Hepatocyte (in vitro differentiated cells): Measurements from ENCODE around the gene ABCA3. TPM values are rescaled to one million over a fixed set of nuclear protein-coding genes. Genes with fewer than 3 reads are reported as not detected.
"Not testable (repeated sequence)": the region's sequence is repeated elsewhere in the genome, so short reads cannot be mapped to it uniquely, and the experiment has no call there.

Source experiments
- DNase-seq: peaks from one replicate; pipeline ENCODE4 v3.0.0-alpha.2; 2016; ENCODE audit warnings: low spot score
- H2AFZ ChIP-seq: fragments of 200-600 bp; sonication (generic); 2 replicates; pipeline ENCODE4 v1.6.0; 2016; ENCODE audit warnings: antibody characterized with exemption, mild to moderate bottlenecking
- H3K27ac ChIP-seq: fragments of 200-600 bp; sonication (generic); 2 replicates; pipeline ENCODE4 v1.5.1; 2016; ENCODE audit warnings: mild to moderate bottlenecking
- H3K27me3 ChIP-seq: fragments of 200-600 bp; sonication (generic); 2 replicates; pipeline ENCODE4 v1.6.1; 2016
- H3K36me3 ChIP-seq: fragments of 200-600 bp; sonication (generic); replicated peaks from 2 replicates; pipeline ENCODE4 v1.5.1; 2016; ENCODE audit warnings: low read depth; ENCODE audit not compliant: insufficient read depth
- H3K4me1 ChIP-seq: fragments of 200-600 bp; sonication (generic); 2 replicates; pipeline ENCODE4 v1.5.1; 2016; ENCODE audit warnings: mild to moderate bottlenecking, moderate library complexity; ENCODE audit not compliant: insufficient read depth
- H3K4me2 ChIP-seq: fragments of 200-600 bp; sonication (generic); 2 replicates; pipeline ENCODE4 v1.6.0; 2016
- H3K4me3 ChIP-seq: fragments of 200-600 bp; sonication (generic); 2 replicates; pipeline ENCODE4 v1.5.1; 2016; ENCODE audit warnings: mild to moderate bottlenecking
- H3K79me2 ChIP-seq: fragments of 200-600 bp; sonication (generic); 2 replicates; pipeline ENCODE4 v1.6.0; 2017; ENCODE audit warnings: mild to moderate bottlenecking
- H3K9me2 ChIP-seq: fragments of 200-600 bp; sonication (generic); replicated peaks from 2 replicates; pipeline ENCODE4 v1.6.0; 2017; ENCODE audit warnings: mild to moderate bottlenecking; ENCODE audit not compliant: insufficient read depth
- H3K9me3 ChIP-seq: fragments of 200-600 bp; sonication (generic); 2 replicates; pipeline ENCODE4 v1.5.1; 2016; ENCODE audit warnings: low read depth, mild to moderate bottlenecking
- H4K20me1 ChIP-seq: fragments of 200-600 bp; sonication (generic); 2 replicates; pipeline ENCODE4 v1.6.0; 2016; ENCODE audit warnings: mild to moderate bottlenecking; ENCODE audit not compliant: insufficient read depth, poor library complexity, severe bottlenecking
- EZH2 ChIP-seq: fragments of 200-600 bp; sonication (generic); IDR thresholded peaks from 2 replicates; pipeline ENCODE4 v1.6.1; 2016; ENCODE audit warnings: antibody characterized with exemption, mild to moderate bottlenecking, borderline replicate concordance
- EZH2phosphoT487 ChIP-seq: fragments of 200-600 bp; sonication (generic); IDR thresholded peaks from one replicate; pipeline ENCODE4 v1.6.1; 2018; ENCODE audit warnings: antibody characterized with exemption, mild to moderate bottlenecking, low read depth, moderate library complexity; ENCODE audit not compliant: unreplicated experiment, severe bottlenecking
- WGBS: methylation state at CpG from one replicate; pipeline ENCODE4 v1.1.6; 2016; ENCODE audit warnings: low lambda C conversion rate; ENCODE audit errors: missing lambda C conversion rate; 5-methylcytosine and 5-hydroxymethylcytosine counted together
- polyA plus RNA-seq: library from polyadenylated mRNA; unstranded; fragments of >200 nt; fragmentation: Nextera tagmentation; extraction: Ambion mirVana; gene quantifications from 2 replicates; pipeline ENCODE4 v1.2.1, GENCODE V29; 2016
- total RNA-seq: library from RNA; depleted of rRNA; stranded (reverse); fragments of >200 nt; gene quantifications from 2 replicates; pipeline ENCODE4 v1.2.3, GENCODE V29; 2014
- TF ChIP-seq, protein P1 (sequence below): fragments of 200-600 bp; sonication (generic); IDR thresholded peaks from 2 replicates; pipeline ENCODE4 v1.5.1; 2016; ENCODE audit warnings: antibody characterized with exemption, mild to moderate bottlenecking; ENCODE audit not compliant: poor library complexity

The ABCA3 gene
- total and polyA plus RNA-seq, 2 experiments from 2014 or later: 0.94 to 1.8 TPM

DNA sequence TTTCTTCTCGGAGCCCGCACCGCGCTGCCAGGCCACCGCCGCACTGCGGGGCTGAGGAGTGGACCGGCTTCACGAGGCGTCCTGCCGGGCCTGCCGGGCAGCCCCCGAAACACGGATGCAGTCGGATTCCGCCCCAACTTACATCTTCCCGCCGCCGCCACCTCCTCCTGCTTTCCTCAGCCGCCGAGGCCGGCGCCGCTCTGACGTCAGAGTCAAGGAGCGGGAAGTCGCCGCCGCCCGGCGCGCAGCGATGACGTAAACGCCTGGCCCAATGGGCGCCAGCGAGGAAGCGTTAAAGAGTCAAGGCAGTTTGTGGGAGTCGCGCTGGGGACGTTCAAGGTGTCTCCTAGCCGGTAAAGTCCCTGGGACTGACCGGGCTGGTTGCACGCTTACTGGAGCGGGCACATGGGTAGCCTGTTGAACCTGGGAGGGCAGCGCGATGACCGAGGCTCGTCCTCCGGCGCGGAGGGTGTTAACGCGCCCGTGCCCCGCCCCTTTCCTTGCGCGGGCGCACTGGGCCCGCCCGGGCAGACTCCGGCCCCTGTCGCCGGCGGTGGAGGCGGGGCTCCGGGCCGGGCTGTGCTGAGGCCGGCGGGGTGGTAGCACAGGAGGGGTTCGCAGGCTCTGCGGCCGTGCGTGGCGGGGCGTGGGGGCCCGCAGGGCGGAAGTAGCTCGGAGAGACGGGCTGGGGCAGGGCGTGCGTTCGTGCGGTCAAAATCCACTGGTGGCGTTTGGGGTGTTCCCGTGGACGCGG is 72.4 kb downstream of the ABCA3 start, which contains the start of gene RNPS1:
Gene RNPS1 (minus strand): TSS at position 214 of the 754 bp plus-strand sequence. CDS start 3,483 bp downstream, outside the sequence.
- no peaks in the 10 kb centered on the region for H3K9me3 ChIP-seq
- no peaks in the 10 kb centered on the region for H3K36me3 ChIP-seq
- peak within 1 kb of the TSS; percentile 56 for H2AFZ ChIP-seq
- H4K20me1 ChIP-seq: peaks cover 54% of the 10 kb centered on the region
- peak within 1 kb of the TSS; percentile 96 for H3K4me2 ChIP-seq
- no peaks in the 10 kb centered on the region for H3K9me2 ChIP-seq
- WGBS: 2% methylated on average over 57 of the region's 88 CpGs
- peaks cover 15% of the 10 kb centered on the region for H3K4me1 ChIP-seq
- peak within 1 kb of the TSS; percentile 62 for H3K4me3 ChIP-seq
- H3K27me3 ChIP-seq: no peaks in the 10 kb centered on the region
- TF ChIP-seq EZH2phosphoT487: no peak
- TF ChIP-seq EZH2: no peak
- H3K79me2 ChIP-seq: peaks cover 64% of the 10 kb centered on the region
- peak; percentile 98 for DNase-seq
- peak within 1 kb of the TSS; percentile 98 for H3K27ac ChIP-seq

DNA sequence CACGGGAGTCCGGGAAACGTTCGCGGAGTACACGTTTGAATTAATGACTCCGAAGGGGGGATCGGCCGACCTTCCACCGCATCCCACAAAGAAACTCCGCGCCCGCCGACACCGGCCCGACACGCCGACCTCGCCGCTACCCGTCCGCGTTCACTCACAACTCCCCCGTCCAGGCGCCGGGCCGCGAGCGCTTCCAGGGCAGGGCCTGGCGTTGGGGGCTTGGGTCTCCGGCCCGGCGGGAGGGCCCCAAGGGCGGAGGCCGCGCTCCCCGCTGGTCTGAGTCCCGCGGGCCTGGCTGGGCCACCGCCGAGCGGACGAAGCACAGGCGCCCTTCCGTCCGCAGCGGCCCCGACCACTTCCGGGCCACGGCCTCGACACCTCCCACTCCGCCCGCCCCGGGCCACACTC is 73.0 kb downstream of the ABCA3 start:
- Histone ChIP-seq H3K4me2 (peak overlapping the region; percentile 96), H3K79me2 (peaks cover 70% of the 10 kb centered on the region), H3K4me3 (peak overlapping the region; percentile 62), H3K27ac (peak overlapping the region; percentile 98), H2AFZ (peak overlapping the region; percentile 56), H3K4me1 (peaks cover 15% of the 10 kb centered on the region), H4K20me1 (peaks cover 59% of the 10 kb centered on the region)
- not testable (repeated sequence) for H3K27me3 ChIP-seq, H3K36me3 ChIP-seq, DNase-seq, H3K9me3 ChIP-seq, H3K9me2 ChIP-seq
- 2% methylated on average over 33 of the region's 54 CpGs for WGBS

DNA sequence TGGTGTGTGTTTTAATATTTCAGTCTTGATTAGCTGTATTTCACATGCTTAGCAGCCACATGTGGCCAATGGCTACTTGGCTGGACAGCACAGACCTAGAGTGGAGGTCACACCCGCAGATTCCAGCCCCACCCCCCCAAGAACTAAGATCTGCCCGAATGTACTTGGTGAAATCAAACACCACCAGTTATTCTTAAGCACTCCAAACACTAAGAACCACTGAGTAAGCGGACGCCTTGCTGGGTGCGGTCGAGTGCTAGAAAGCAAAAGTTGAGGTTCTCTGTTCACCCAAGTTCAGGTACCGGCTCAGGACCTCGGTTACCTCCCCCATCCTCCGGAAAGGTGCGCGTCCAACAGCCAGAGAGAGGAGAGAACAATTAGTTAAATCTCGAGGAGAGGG is 73.6 kb downstream of the ABCA3 start:
- peak overlapping the region; percentile 98 for H3K27ac ChIP-seq
- not testable (repeated sequence) for H3K9me3 ChIP-seq

DNA sequence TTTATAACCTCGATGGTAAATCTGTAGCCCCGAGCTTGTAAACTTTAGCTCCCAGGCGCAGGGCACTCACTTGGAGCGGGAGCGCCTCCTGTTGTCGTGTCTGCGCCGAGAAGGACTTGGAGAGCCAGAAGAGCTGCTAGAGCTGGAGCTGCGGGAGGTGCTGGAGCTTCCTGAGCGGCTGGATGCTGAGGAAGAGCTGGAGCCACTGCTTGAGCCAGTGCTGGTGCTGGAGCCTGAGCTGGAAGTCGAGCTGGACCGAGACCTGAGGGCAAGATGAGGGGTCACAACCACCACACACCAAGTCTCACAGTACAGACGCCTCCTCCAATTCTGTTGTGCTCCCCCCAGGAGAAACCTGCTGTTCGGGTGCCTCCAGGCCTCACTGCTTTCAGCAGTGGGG is 77.5 kb downstream of the ABCA3 start:
- H3K4me3 ChIP-seq, H3K9me3 ChIP-seq, H3K4me2 ChIP-seq, DNase-seq, H3K27me3 ChIP-seq, H3K9me2 ChIP-seq, H3K27ac ChIP-seq, H3K4me1 ChIP-seq, H2AFZ ChIP-seq, H3K36me3 ChIP-seq: not testable (repeated sequence)
- peaks cover 67% of the 10 kb centered on the region for H4K20me1 ChIP-seq
- WGBS: 92% methylated on average over 14 of the region's 14 CpGs
- peaks cover 81% of the 10 kb centered on the region for H3K79me2 ChIP-seq

More for the DNA sequence above, 73.6 kb downstream of the ABCA3 start:
- WGBS: 2% methylated on average over 12 of the region's 12 CpGs
- Histone ChIP-seq H4K20me1 (peaks cover 66% of the 10 kb centered on the region), H3K4me2 (peak overlapping the region; percentile 96), H3K4me1 (peaks cover 15% of the 10 kb centered on the region), H3K4me3 (peak overlapping the region; percentile 62), H3K79me2 (peaks cover 76% of the 10 kb centered on the region)
- not testable (repeated sequence) for DNase-seq, H2AFZ ChIP-seq, H3K27me3 ChIP-seq, H3K9me2 ChIP-seq, H3K36me3 ChIP-seq

DNA sequence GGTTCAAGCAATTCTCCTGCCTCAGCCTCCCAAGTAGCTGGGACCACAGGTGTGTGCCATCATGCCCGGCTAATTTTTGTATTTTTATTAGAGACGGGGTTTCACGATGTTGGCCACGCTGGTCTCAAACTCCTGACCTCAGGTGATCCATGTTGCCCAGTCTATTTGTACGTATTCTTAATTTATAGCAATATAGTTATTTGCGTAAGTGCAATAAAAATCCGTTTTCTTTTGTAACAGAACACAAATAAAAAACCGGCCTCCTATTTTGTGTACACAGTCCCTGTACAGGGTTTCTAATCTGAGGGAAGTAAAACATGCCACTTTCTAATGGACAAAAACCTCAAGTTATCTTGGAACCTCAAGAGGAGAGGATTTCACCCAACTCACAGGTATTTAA is 80.3 kb downstream of the ABCA3 start:
- Histone ChIP-seq H3K4me3 (no peak overlapping the region), H4K20me1 (peaks cover 44% of the 10 kb centered on the region), H3K27ac (no peak overlapping the region), H3K36me3 (no peaks in the 10 kb centered on the region), H2AFZ (no peak overlapping the region), H3K9me3 (no peaks in the 10 kb centered on the region), H3K27me3 (no peaks in the 10 kb centered on the region), H3K79me2 (peaks cover 67% of the 10 kb centered on the region), H3K9me2 (no peaks in the 10 kb centered on the region), H3K4me1 (no peaks in the 10 kb centered on the region), H3K4me2 (no peak overlapping the region)
- TF ChIP-seq EZH2phosphoT487 (no peak), EZH2 (no peak)
- TF ChIP-seq, protein P1, sequence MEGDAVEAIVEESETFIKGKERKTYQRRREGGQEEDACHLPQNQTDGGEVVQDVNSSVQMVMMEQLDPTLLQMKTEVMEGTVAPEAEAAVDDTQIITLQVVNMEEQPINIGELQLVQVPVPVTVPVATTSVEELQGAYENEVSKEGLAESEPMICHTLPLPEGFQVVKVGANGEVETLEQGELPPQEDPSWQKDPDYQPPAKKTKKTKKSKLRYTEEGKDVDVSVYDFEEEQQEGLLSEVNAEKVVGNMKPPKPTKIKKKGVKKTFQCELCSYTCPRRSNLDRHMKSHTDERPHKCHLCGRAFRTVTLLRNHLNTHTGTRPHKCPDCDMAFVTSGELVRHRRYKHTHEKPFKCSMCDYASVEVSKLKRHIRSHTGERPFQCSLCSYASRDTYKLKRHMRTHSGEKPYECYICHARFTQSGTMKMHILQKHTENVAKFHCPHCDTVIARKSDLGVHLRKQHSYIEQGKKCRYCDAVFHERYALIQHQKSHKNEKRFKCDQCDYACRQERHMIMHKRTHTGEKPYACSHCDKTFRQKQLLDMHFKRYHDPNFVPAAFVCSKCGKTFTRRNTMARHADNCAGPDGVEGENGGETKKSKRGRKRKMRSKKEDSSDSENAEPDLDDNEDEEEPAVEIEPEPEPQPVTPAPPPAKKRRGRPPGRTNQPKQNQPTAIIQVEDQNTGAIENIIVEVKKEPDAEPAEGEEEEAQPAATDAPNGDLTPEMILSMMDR: no peak
- no peak for DNase-seq
- WGBS: 95% methylated on average over 8 of the region's 8 CpGs

DNA sequence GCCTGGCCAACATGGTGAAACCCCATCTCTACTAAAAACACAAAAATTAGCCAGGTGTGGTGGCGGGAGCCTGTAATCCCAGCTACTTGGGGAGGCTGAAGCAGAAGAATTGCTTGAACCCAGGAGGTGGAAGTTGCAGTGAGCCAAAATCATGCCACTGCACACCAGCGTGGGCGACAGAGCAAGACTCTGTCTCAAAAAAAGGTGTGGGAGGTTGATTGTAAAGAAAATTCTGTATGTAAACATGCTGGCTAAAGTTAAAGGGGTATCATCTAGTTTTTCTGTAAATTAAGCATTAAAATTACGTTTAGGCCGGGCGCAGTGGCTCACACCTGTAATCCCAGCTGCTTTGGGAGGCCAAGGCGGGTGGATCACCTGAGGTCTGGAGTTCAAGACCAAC is 82.0 kb downstream of the ABCA3 start:
- not testable (repeated sequence) for H3K4me2 ChIP-seq, H3K4me3 ChIP-seq, H2AFZ ChIP-seq, H3K27me3 ChIP-seq, H3K9me2 ChIP-seq, DNase-seq, H3K27ac ChIP-seq, H3K36me3 ChIP-seq, H3K4me1 ChIP-seq, H3K9me3 ChIP-seq
- H3K79me2 ChIP-seq: peaks cover 53% of the 10 kb centered on the region
- WGBS: 96% methylated on average over 7 of the region's 7 CpGs
- H4K20me1 ChIP-seq: peaks cover 27% of the 10 kb centered on the region
